Neural cell (in vitro differentiated cells): ENCODE measurements around the gene PRRT3. TPM values are rescaled to one million over a fixed set of nuclear protein-coding genes. Genes with fewer than 3 reads are reported as not detected.
A peak's percentile ranks its signal among the peaks of the same experiment; 100 is the strongest.

Source experiments
- H2AFZ ChIP-seq: fragments of 200-600, 300-800 bp; sonication (generic), shearing (Covaris generic); 2 replicates; pipeline ENCODE4 v1.6.0; 2014; ENCODE audit warnings: low read depth, mild to moderate bottlenecking, antibody characterized with exemption, low read length, moderate library complexity
- H3F3A ChIP-seq: fragments of 200-600 bp; shearing (Covaris generic); 2 replicates; pipeline ENCODE4 v1.6.1; 2016; ENCODE audit warnings: mild to moderate bottlenecking, moderate library complexity, mixed read lengths, antibody characterized with exemption, low read length; ENCODE audit not compliant: insufficient read depth, poor library complexity, severe bottlenecking
- H3K27ac ChIP-seq: fragments of 200-600, 300-800 bp; sonication (generic), shearing (Covaris generic); 2 replicates; pipeline ENCODE4 v1.5.1; 2014; ENCODE audit warnings: mild to moderate bottlenecking, low read length, moderate library complexity
- H3K27me3 ChIP-seq: fragments of 300-800, 200-600 bp; sonication (generic), shearing (Covaris generic); 2 replicates; pipeline ENCODE4 v1.6.0; 2014; ENCODE audit warnings: mild to moderate bottlenecking, low read depth, low read length, moderate library complexity; ENCODE audit not compliant: insufficient read depth
- H3K36me3 ChIP-seq: fragments of 300-800, 200-600 bp; sonication (generic), shearing (Covaris generic); 2 replicates; pipeline ENCODE4 v1.5.1; 2014; ENCODE audit warnings: mild to moderate bottlenecking, antibody characterized with exemption, low read length, moderate library complexity; ENCODE audit not compliant: insufficient read depth
- H3K4me2 ChIP-seq: fragments of 300-800, 200-600 bp; sonication (generic), shearing (Covaris generic); 2 replicates; pipeline ENCODE4 v1.6.0; 2014; ENCODE audit warnings: mild to moderate bottlenecking, low read length
- H3K4me3 ChIP-seq: fragments of 300-800, 200-600 bp; sonication (generic), shearing (Covaris generic); 2 replicates; pipeline ENCODE4 v1.5.1; 2014; ENCODE audit warnings: mild to moderate bottlenecking, low read length, moderate library complexity
- H3K79me2 ChIP-seq: fragments of 200-600 bp; shearing (Covaris generic); replicated peaks from 2 replicates; pipeline ENCODE4 v1.6.0; 2014; ENCODE audit warnings: mild to moderate bottlenecking, low read length, moderate library complexity; ENCODE audit not compliant: insufficient read depth
- H3K9ac ChIP-seq: fragments of 300-800, 200-600 bp; sonication (generic), shearing (Covaris generic); 2 replicates; pipeline ENCODE4 v1.6.1; 2016; ENCODE audit warnings: mild to moderate bottlenecking, low read length, mixed read lengths
- H3K9me2 ChIP-seq: fragments of 200-600 bp; shearing (Covaris generic); 2 replicates; pipeline ENCODE4 v1.6.1; 2016; ENCODE audit warnings: mild to moderate bottlenecking, low read length, mixed read lengths; ENCODE audit not compliant: insufficient read depth
- H3K9me3 ChIP-seq: fragments of 200-600, 300-800 bp; sonication (generic), shearing (Covaris generic); 2 replicates; pipeline ENCODE4 v1.6.1; 2016; ENCODE audit warnings: mild to moderate bottlenecking, mixed run types, low read length, moderate library complexity, mixed read lengths
- H4K20me1 ChIP-seq: fragments of 200-600 bp; shearing (Covaris generic); 2 replicates; pipeline ENCODE4 v1.6.1; 2016; ENCODE audit warnings: mild to moderate bottlenecking, mixed run types; ENCODE audit not compliant: insufficient read depth
- CTCF ChIP-seq: fragments of 450-650 bp; IDR thresholded peaks from 2 replicates; pipeline ENCODE4 v1.5.1; 2014; ENCODE audit warnings: antibody characterized with exemption, mild to moderate bottlenecking, moderate library complexity; ENCODE audit not compliant: poor library complexity, severe bottlenecking
- EP300 ChIP-seq: fragments of 450-650 bp; conservative IDR thresholded peaks from 2 replicates; pipeline ENCODE4 v1.6.1; 2014; ENCODE audit warnings: antibody characterized with exemption, mild to moderate bottlenecking, moderate library complexity; ENCODE audit not compliant: poor library complexity, severe bottlenecking
- EZH2 ChIP-seq: fragments of 200-600, 300-800 bp; shearing (Covaris generic), sonication (generic); IDR thresholded peaks from 2 replicates; pipeline ENCODE4 v1.6.1; 2014; ENCODE audit warnings: antibody characterized with exemption, low read length, borderline replicate concordance, mild to moderate bottlenecking; ENCODE audit not compliant: insufficient read depth, poor library complexity, severe bottlenecking
- MXI1 ChIP-seq: fragments of 450-650 bp; conservative IDR thresholded peaks from 2 replicates; pipeline ENCODE4 v1.6.1; 2014; ENCODE audit warnings: antibody characterized with exemption, mild to moderate bottlenecking; ENCODE audit not compliant: poor library complexity, severe bottlenecking
- POLR2AphosphoS5 ChIP-seq: IDR thresholded peaks from 2 replicates; pipeline ENCODE4 v1.6.1; 2012
- RAD21 ChIP-seq: fragments of 450-650 bp; conservative IDR thresholded peaks from 2 replicates; pipeline ENCODE4 v1.6.1; 2014; ENCODE audit warnings: antibody characterized with exemption, mild to moderate bottlenecking, moderate library complexity
- SMC3 ChIP-seq: fragments of 450-650 bp; conservative IDR thresholded peaks from 2 replicates; pipeline ENCODE4 v1.6.1; 2014; ENCODE audit warnings: antibody characterized with exemption, mild to moderate bottlenecking, moderate library complexity; ENCODE audit not compliant: poor library complexity
- TAF1 ChIP-seq: IDR thresholded peaks from 2 replicates; pipeline ENCODE4 v1.6.1; 2012; ENCODE audit warnings: low read depth
- polyA plus RNA-seq: library from polyadenylated mRNA; depleted of rRNA; stranded (reverse); fragments of >200 nt; gene quantifications from 2 replicates; pipeline ENCODE4 v1.2.3, GENCODE V29; 2014
- TF ChIP-seq, protein P1 (sequence below): IDR thresholded peaks from 2 replicates; pipeline ENCODE4 v1.6.1; 2012; ENCODE audit warnings: borderline replicate concordance

PRRT3 gene
- polyA plus RNA-seq, 1 donor from 2014 or later = 2.9 TPM

- Histone ChIP-seq H3K4me3 (peak overlapping the region; percentile 86), H3K9ac (peak overlapping the region; percentile 83), H3K4me2 (peak overlapping the region; percentile 62), H3K9me3 (no peaks in the 10 kb centered on the region), H4K20me1 (no peaks in the 10 kb centered on the region), H3K36me3 (no peaks in the 10 kb centered on the region), H3K27ac (peak overlapping the region; percentile 79), H3K9me2 (no peaks in the 10 kb centered on the region), H3F3A (no peaks in the 10 kb centered on the region), H3K79me2 (no peaks in the 10 kb centered on the region), H3K27me3 (no peaks in the 10 kb centered on the region), H2AFZ (peak overlapping the region; percentile 78)
- TF ChIP-seq EP300 = no peak
- TF ChIP-seq SMC3 = peak; percentile 72
- peak; percentile 83 for TF ChIP-seq CTCF
- no peak for TF ChIP-seq EZH2
- TF ChIP-seq RAD21 = peak; percentile 61
- TF ChIP-seq POLR2AphosphoS5 = peak; percentile 12
- TF ChIP-seq TAF1 = peak; percentile 33
- TF ChIP-seq, protein P1, sequence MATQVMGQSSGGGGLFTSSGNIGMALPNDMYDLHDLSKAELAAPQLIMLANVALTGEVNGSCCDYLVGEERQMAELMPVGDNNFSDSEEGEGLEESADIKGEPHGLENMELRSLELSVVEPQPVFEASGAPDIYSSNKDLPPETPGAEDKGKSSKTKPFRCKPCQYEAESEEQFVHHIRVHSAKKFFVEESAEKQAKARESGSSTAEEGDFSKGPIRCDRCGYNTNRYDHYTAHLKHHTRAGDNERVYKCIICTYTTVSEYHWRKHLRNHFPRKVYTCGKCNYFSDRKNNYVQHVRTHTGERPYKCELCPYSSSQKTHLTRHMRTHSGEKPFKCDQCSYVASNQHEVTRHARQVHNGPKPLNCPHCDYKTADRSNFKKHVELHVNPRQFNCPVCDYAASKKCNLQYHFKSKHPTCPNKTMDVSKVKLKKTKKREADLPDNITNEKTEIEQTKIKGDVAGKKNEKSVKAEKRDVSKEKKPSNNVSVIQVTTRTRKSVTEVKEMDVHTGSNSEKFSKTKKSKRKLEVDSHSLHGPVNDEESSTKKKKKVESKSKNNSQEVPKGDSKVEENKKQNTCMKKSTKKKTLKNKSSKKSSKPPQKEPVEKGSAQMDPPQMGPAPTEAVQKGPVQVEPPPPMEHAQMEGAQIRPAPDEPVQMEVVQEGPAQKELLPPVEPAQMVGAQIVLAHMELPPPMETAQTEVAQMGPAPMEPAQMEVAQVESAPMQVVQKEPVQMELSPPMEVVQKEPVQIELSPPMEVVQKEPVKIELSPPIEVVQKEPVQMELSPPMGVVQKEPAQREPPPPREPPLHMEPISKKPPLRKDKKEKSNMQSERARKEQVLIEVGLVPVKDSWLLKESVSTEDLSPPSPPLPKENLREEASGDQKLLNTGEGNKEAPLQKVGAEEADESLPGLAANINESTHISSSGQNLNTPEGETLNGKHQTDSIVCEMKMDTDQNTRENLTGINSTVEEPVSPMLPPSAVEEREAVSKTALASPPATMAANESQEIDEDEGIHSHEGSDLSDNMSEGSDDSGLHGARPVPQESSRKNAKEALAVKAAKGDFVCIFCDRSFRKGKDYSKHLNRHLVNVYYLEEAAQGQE = no peak
- no peak for TF ChIP-seq MXI1
These were observed 19.2 kb downstream of the PRRT3 start for GRCh38 chr3:9932843-9933560.

GRCh38 chr3:9932535-9932842 lies 19.7 kb downstream of the PRRT3 start:
- no peaks in the 10 kb centered on the region for H3F3A ChIP-seq
- H3K27me3 ChIP-seq = no peaks in the 10 kb centered on the region
- H2AFZ ChIP-seq = peak overlapping the region; percentile 78
- H3K4me3 ChIP-seq = peak overlapping the region; percentile 86
- H3K36me3 ChIP-seq = no peaks in the 10 kb centered on the region
- TF ChIP-seq TAF1 = no peak
- TF ChIP-seq RAD21 = no peak
- TF ChIP-seq SMC3 = no peak
- TF ChIP-seq, protein P1 = no peak
- TF ChIP-seq EZH2 = no peak
- TF ChIP-seq EP300 = no peak
- H3K4me2 ChIP-seq = peak overlapping the region; percentile 62
- H3K27ac ChIP-seq = peak overlapping the region; percentile 79
- H3K9me2 ChIP-seq = no peaks in the 10 kb centered on the region
- H4K20me1 ChIP-seq = no peaks in the 10 kb centered on the region
- H3K79me2 ChIP-seq = no peaks in the 10 kb centered on the region
- no peaks in the 10 kb centered on the region for H3K9me3 ChIP-seq
- peak overlapping the region; percentile 83 for H3K9ac ChIP-seq
